Adrenal gland (tissue), 5 donors: ENCODE data around the gene TBATA.

Source experiments
- CTCF ChIP-seq, 6 experiments: fragments of 450-650 bp in 4 of 6; fragments of 200-600 bp in 2 of 6; sonication (generic) in 1 of 6; IDR thresholded peaks; 1 replicate in 5 of 6; 2 replicates in 1 of 6; pipeline versions ENCODE4 v1.5.1 to v1.8.0; 2016 to 2021; ENCODE audit warnings: antibody characterized with exemption in 6 of 6, mild to moderate bottlenecking in 2 of 6, moderate library complexity in 1 of 6
- POLR2A ChIP-seq, 2 donors: fragments of 450-650 bp; IDR thresholded peaks; one replicate each; pipeline ENCODE4 v1.6.1; 2017; ENCODE audit warnings: antibody characterized with exemption in 2 of 2, mild to moderate bottlenecking in 2 of 2, moderate library complexity in 1 of 2
- donor health status: DM: no; HTN: no; CAD: no.

GRCh38 chr10:70743430-70743788, 41.8 kb downstream of the TBATA start:
- no peak for TF ChIP-seq POLR2A (IDR thresholded peaks at IDR 0.05)
- no peak for TF ChIP-seq CTCF (IDR thresholded peaks at IDR 0.05)
